ENCODE measurements around the gene HLF. TPM values are rescaled to one million over a fixed set of nuclear protein-coding genes. Genes with fewer than 3 reads are reported as not detected.

Gene HLF
- total RNA-seq, 1 donor from 2014 or later, result 3.3 TPM

DNA sequence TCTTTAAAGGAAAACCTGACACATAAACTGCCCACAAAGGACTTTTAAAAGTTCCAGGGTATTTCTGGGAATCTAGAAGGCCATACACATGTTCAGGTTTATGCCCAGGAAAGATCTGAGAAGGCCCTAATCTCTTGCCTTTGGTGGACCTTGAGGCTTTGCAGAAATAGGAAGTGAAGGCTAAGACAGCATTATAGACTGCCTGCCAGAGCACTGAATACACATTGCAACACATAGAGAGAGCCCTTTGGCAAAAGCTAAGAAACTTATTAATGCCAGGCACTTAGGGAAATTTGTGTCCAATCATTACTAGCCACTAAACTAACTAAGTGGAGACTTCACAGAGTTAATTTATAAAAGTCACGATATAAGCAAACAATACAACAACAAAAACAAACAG is 86.5 kb downstream of the HLF start:
- no peak for DNase-seq (ENCODE audit: low spot score)

DNA sequence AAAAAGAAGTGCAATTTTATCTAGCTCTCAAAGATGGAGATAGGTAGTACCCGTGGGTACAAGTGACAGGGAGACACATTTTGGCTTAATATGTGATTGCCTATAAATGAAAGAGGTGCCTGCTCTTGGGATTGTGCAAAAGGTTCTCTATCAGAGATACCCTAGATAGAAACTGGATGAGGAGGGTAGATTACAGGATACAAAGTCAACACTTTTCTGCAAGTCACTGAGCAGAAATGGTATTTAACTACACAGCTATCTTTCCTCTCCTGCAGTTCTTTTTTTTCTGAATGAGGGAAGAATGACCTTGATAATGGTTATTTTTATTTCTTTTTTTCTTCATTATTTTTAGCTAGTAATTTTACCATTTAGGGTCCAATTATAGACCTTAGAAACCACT is 89.2 kb downstream of the HLF start:
- no peak for DNase-seq (ENCODE audit: low spot score)

DNA sequence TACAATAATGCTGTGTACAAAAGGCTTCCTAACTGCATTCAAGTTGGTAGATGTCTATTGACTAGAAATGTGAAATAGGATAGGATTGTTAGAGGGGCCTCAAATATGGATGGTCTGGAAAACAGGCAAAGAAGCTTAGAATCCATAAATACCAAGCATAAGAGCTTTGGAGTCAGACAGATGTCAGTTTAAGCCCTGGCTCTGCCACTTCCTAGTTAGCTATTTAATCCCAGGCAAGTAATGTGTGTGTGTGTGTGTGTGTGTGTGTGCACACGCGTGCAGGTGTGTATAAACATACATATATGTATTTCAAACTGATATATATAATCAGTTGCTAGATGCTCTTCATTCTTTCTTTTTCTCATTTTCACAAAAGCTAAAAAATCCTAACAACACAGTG is 90.2 kb downstream of the HLF start:
- no peak for DNase-seq (ENCODE audit: low spot score)

DNA sequence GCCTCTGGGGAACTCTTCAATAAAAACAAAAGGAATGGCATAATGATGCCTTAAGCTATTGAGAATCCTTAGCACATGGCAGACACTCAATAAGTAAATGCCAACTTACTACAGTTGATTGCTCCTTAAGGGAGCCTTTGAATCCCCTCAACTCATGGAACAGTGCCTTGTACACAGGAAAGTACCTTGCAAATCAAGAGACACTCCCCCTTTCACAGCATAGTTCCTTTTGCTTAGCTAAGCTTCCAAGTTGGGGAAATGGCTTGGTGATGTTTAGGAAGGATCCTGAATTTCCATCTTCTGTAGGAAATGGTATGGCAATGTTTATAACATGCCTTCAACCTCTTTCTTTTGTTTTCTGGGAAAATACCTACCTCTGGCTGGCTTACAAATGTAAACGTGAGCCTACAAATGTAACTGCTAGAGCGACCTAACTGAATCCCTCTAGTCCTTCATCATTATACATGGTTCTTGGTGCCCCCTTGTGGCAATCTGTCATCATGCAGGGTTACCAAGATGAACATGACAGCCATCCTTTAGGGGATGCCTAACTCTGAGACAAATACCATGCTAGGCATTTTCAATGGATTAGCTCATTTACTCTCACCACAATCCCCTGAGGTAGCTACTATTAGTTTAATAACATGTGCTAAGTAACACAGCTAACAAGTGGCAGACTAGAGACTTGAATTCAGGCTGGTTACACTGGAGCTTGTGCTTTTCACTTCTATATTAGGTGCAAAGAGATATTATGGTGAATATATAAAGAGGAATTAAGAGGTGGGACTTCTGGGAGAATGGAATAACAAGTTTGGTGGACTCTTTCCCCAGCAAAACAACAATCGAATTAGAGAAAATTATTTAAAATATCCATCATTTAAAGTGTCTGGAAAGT is 91.9 kb downstream of the HLF start:
- no peak for DNase-seq (ENCODE audit: low spot score)

DNA sequence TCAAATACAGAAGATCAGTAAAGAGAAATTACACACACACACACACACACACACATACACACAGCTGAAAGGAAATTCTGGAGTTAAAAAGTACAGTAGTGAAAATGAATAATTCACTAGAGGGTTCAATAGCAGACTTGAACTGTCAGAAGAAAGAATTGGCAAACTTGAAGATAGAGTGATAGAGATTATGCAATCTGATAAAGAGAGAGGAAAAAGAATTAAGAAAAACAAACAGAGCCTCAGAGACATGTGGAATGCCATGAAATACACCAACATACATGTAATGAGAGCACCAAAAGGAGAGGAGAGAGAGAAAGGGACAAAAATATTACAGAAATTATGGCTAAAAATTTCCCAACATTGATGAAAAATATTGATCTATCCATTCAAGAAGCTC is 96.2 kb downstream of the HLF start:
- DNase-seq (ENCODE audit: low spot score), result no peak

DNA sequence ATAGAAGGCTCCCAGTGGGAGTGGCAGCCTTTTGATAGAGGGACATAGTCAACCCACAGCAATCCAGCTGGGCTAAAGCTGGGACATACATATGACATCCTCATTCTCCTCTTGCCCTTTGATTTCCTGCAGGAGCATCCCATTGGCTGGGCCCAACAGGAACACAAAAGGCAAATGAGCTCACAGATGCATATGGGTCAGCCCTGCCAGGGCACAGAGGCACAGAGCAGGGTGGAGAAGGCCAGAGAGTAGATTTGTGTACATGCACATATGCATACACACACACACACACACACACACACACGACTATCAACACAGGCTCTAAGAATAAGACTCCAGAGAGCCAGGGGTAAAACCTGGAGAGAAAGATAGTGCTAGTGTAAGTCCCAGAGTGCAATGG is 98.3 kb downstream of the HLF start:
- no peak for DNase-seq (ENCODE audit: low spot score)

DNA sequence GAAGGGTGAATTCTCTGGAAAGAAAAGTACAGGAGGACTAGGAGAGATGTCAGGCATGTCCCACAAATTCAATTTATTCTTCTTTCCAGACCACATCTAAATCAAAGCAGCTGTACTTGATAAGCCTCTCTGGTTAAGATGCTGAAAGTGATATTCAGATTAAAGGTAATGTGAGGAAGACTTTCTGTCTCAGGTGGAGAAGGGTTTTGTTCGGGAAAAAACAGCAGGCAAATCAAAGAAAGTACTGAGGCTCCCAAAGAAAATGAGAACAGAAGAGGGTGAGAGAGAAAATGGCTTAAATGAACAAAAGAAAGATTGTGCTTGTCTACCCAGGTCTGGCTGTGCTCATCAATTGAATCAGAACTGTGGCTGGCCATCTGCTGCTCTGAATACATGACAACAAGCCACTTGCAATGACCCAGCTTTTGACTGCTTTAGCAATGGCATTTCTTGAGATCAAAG is 101.3 kb downstream of the HLF start:
- no peak for DNase-seq (ENCODE audit: low spot score)

DNA sequence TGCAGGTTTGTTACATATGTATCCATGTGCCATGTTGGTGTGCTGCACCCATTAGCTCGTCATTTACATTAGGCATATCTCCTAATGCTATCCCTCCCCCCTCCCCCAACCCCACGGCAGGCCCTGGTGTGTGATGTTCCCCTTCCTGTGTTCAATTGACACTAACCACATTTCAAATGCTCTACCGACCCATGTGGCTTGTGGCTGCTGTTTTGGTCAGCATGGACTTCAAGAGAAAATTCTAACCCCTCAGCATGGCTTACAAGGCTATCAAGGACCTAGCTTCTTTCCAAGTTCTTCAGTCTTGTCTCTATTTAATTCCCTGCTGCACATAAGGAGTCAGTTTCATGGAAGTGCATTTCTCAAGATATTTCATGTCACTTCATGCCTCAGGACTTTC is 103.9 kb downstream of the HLF start:
- DNase-seq (ENCODE audit: low spot score), result no peak

Other genes with a start within 250 kb of the HLF start
- 190 TPM for gene MMD, start 156.9 kb downstream of the HLF start, total RNA-seq
- not detected for gene SMIM36, start 246.5 kb downstream of the HLF start, total RNA-seq

Measured in mesenteric fat pad (tissue), 1 donor.